Measurements from ENCODE around the gene METAP1D.

GRCh38 chr2:171968509-171968908 lies 31.2 kb upstream of the METAP1D start:
- TF ChIP-seq POLR2A (IDR thresholded peaks at IDR 0.05; ENCODE audit: low read length), result no peak
- TF ChIP-seq GATA1 (IDR thresholded peaks at IDR 0.05; ENCODE audit: low read depth, low read length), result no peak
